Activated T-cell treated with anti-CD3 and anti-CD28 coated beads, Interleukin-2, amount 50 U/mL, for 24 hours (primary cell): ENCODE data around the gene NRL.
"Not testable (repeated sequence)": the region's sequence is repeated elsewhere in the genome, so short reads cannot be mapped to it uniquely, and the experiment has no call there.

Source experiments
- DNase-seq: peaks from one replicate; pipeline ENCODE4 v3.0.0-alpha.2; 2020
- H3K27ac Mint-ChIP-seq: 2 replicates; pipeline ENCODE4 v1.8.0; 2020; ENCODE audit warnings: mild to moderate bottlenecking, mixed read lengths
- H3K27me3 Mint-ChIP-seq: 2 replicates; pipeline ENCODE4 v1.8.0; 2020; ENCODE audit warnings: mixed read lengths
- H3K36me3 Mint-ChIP-seq: 2 replicates; pipeline ENCODE4 v1.8.0; 2020; ENCODE audit warnings: low read depth, mixed read lengths
- H3K4me1 Mint-ChIP-seq: 2 replicates; pipeline ENCODE4 v1.8.0; 2020; ENCODE audit warnings: low read depth, mixed read lengths
- H3K4me3 Mint-ChIP-seq: 2 replicates; pipeline ENCODE4 v1.8.0; 2020; ENCODE audit warnings: mild to moderate bottlenecking, moderate library complexity, mixed read lengths
- H3K9me3 Mint-ChIP-seq: 2 replicates; pipeline ENCODE4 v1.8.0; 2020; ENCODE audit warnings: mixed read lengths

NRL gene

GRCh38 chr14:24040692-24041091, 74.1 kb downstream of the NRL start:
- Mint-ChIP-seq H3K36me3 (no peaks in the 10 kb centered on the region), H3K27ac (no peak overlapping the region), H3K27me3 (no peaks in the 10 kb centered on the region), H3K4me3 (no peak overlapping the region), H3K4me1 (peaks cover 10% of the 10 kb centered on the region), H3K9me3 (no peaks in the 10 kb centered on the region)
- no peak for DNase-seq

- no peak overlapping the region for H3K4me3 Mint-ChIP-seq
- DNase-seq = no peak
- H3K36me3 Mint-ChIP-seq = no peaks in the 10 kb centered on the region
- H3K9me3 Mint-ChIP-seq = no peaks in the 10 kb centered on the region
- H3K4me1 Mint-ChIP-seq = peaks cover 13% of the 10 kb centered on the region
- no peaks in the 10 kb centered on the region for H3K27me3 Mint-ChIP-seq
- H3K27ac Mint-ChIP-seq = no peak overlapping the region
Measured at GRCh38 chr14:24038686-24039085, 76.1 kb downstream of the NRL start.

GRCh38 chr14:24037658-24038037, 77.1 kb downstream of the NRL start:
- H3K27ac Mint-ChIP-seq = no peak overlapping the region
- DNase-seq = no peak
- H3K4me3 Mint-ChIP-seq = no peak overlapping the region
- peaks cover 13% of the 10 kb centered on the region for H3K4me1 Mint-ChIP-seq
- H3K27me3 Mint-ChIP-seq = no peaks in the 10 kb centered on the region
- no peaks in the 10 kb centered on the region for H3K36me3 Mint-ChIP-seq
- peaks cover under 1% of the 10 kb centered on the region for H3K9me3 Mint-ChIP-seq

- not testable (repeated sequence) for H3K27me3 Mint-ChIP-seq, DNase-seq, H3K9me3 Mint-ChIP-seq, H3K36me3 Mint-ChIP-seq
- Mint-ChIP-seq H3K4me1 (peaks cover 13% of the 10 kb centered on the region), H3K4me3 (peak overlapping the region; percentile 86), H3K27ac (peak overlapping the region; percentile 90)
Measured at GRCh38 chr14:24036963-24037657, 77.6 kb downstream of the NRL start.

GRCh38 chr14:24036169-24036962, 78.4 kb downstream of the NRL start:
- DNase-seq = peak; percentile 77
- peak overlapping the region; percentile 90 for H3K27ac Mint-ChIP-seq
- peaks cover 9% of the 10 kb centered on the region for H3K9me3 Mint-ChIP-seq
- H3K36me3 Mint-ChIP-seq = no peaks in the 10 kb centered on the region
- H3K27me3 Mint-ChIP-seq = no peaks in the 10 kb centered on the region
- H3K4me3 Mint-ChIP-seq = peak overlapping the region; percentile 86
- peaks cover 13% of the 10 kb centered on the region for H3K4me1 Mint-ChIP-seq

- DNase-seq, H3K36me3 Mint-ChIP-seq, H3K27me3 Mint-ChIP-seq: not testable (repeated sequence)
- H3K4me3 Mint-ChIP-seq = peak overlapping the region; percentile 86
- H3K4me1 Mint-ChIP-seq = peaks cover 13% of the 10 kb centered on the region
- peaks cover 14% of the 10 kb centered on the region for H3K9me3 Mint-ChIP-seq
- peak overlapping the region; percentile 52 for H3K27ac Mint-ChIP-seq
Measured at GRCh38 chr14:24035769-24036168, 79.0 kb downstream of the NRL start.

- Mint-ChIP-seq H3K4me1 (peaks cover 13% of the 10 kb centered on the region), H3K27ac (no peak overlapping the region), H3K4me3 (no peak overlapping the region), H3K9me3 (peaks cover 14% of the 10 kb centered on the region), H3K27me3 (no peaks in the 10 kb centered on the region), H3K36me3 (no peaks in the 10 kb centered on the region)
- DNase-seq = no peak
Measured at GRCh38 chr14:24032727-24033418, 81.9 kb downstream of the NRL start.

GRCh38 chr14:24031331-24031730, 83.4 kb downstream of the NRL start:
- not testable (repeated sequence) for H3K4me3 Mint-ChIP-seq, H3K36me3 Mint-ChIP-seq, H3K27ac Mint-ChIP-seq, H3K4me1 Mint-ChIP-seq, DNase-seq, H3K27me3 Mint-ChIP-seq
- H3K9me3 Mint-ChIP-seq = peaks cover 19% of the 10 kb centered on the region

- not testable (repeated sequence) for H3K36me3 Mint-ChIP-seq, H3K27ac Mint-ChIP-seq
Measured at GRCh38 chr14:24029687-24030086, 85.1 kb downstream of the NRL start.

More at GRCh38 chr14:24029687-24030086, 85.1 kb downstream of the NRL start:
- H3K27me3 Mint-ChIP-seq, H3K4me3 Mint-ChIP-seq, DNase-seq, H3K4me1 Mint-ChIP-seq: not testable (repeated sequence)
- H3K9me3 Mint-ChIP-seq = peaks cover 19% of the 10 kb centered on the region
